ENCODE results near the gene SCAP.

The SCAP gene

DNA sequence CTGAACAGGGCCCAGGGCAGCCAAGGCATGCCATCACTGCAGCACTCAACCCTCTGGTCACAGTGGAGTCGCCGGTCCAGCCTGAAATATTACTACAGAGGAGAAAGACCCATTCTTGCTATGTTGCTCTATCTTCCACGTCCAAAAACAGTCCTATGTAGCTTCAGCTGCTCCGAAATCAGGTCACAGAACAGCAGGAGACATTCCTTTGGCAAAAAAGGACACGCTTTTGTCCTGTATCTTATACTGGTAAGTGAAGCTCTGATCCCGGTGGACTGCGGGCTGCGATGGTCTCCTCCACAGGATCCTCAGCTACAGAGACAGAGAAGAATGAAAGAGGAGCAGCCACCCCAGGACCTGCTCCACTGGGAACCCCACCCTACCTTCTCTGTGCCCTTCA lies 20.1 kb upstream of the SCAP start:
- TF ChIP-seq GATA2 (IDR thresholded peaks at IDR 0.05; ENCODE audit: low read depth, low read length) (no peak), GATA3 (IDR thresholded peaks at IDR 0.05; ENCODE audit: low read depth, low read length) (no peak)

DNA sequence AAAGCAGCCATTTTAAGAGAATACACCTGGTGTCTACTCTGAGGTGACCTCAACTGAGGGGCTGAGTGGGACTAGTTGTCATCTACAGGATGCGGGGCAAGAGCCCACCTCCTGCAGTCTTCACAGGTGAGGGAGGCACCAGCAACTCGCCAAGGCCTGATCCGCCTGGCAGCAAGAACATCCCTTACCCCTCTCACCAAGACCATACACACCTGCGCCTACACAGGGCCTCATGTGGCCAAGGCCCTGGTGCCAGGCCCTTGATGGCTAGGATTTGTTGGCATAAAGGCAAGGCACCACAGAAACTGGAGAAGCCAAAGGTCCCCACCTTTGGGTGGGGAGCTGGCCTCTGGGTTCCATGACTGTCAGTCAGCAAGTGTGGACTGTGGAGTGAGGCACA lies 19.4 kb upstream of the SCAP start:
- TF ChIP-seq GATA2 (IDR thresholded peaks at IDR 0.05; ENCODE audit: low read depth, low read length) (no peak), GATA3 (IDR thresholded peaks at IDR 0.05; ENCODE audit: low read depth, low read length) (no peak)

DNA sequence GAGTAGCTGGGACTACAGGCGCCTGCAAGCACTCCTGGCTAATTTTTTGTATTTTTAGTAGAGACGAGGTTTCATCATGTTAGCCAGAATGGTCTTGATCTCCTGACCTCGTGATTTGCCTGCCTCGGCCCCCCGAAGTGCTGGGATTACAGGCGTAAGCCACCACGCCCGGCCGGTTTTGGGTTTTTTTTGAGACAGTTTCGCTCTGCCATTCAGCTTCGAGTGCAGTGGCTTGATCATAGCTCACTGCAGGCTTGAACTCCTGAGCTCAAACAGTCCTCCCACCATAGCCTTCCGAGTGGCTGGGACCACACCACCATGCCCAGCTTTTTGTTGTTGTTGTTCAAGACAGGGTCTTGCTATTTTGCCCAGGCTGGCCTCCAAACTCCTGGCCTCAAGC lies 16.0 kb upstream of the SCAP start:
- TF ChIP-seq GATA3 (IDR thresholded peaks at IDR 0.05; ENCODE audit: low read depth, low read length) (no peak), GATA2 (IDR thresholded peaks at IDR 0.05; ENCODE audit: low read depth, low read length) (no peak)

DNA sequence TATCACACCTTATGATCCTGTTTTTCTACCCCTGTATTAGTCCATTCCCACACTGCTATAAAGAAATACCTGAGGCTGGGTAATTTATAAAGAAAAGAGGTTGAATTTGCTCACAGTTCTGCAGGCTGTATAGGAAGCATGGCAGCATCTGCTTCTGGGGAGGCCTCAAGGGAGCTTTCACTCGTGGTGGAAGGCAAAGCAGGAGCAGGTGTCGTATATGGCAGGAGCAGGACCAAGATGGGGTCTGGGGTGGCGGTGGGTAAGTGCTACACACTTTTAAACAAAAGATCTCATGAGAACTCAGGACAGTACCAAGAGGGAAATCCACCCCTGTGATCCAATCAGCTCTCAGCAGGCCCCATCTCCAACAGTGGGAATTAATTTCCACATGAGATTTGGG lies 15.4 kb upstream of the SCAP start:
- no peak for TF ChIP-seq GATA2 (IDR thresholded peaks at IDR 0.05; ENCODE audit: low read depth, low read length)
- TF ChIP-seq GATA3 (IDR thresholded peaks at IDR 0.05; ENCODE audit: low read depth, low read length): no peak

DNA sequence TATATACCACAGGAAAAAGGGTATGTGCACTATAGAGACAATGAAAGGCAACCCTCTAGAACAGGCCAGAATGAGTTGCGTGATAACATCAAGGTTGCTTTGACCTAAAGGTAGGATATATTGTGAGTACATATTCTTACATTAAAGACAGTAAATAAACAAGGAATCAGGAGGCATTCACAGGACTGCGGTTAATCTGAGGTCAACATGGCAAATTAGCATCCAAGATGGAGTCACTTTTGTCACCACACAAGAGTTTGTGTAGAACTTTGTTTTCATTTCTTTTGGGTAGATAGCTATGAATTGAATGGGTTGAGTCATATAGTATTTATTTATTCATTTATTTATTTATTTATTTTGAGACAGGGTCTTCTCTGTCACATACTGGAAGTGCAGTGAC lies 11.5 kb upstream of the SCAP start:
- TF ChIP-seq GATA2 (IDR thresholded peaks at IDR 0.05; ENCODE audit: low read depth, low read length): no peak

DNA sequence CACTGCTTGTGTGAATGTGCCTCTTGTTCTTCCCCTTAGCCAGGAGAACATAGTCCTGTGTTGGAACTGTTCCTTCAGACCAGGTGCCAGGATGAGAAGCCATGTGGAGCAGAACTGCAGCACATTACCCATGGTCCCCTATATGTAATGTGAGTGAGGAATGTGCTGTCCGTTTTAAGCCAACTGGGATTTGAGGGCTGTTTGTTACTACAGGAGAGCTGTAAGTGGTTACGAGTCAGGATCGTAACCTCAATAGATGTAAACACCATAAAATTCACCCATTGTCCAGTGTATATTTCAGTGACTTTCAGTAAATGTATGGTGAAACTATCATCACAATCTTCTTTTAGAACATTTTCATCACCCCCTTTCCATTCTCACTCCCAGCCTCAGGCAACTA lies 10.1 kb upstream of the SCAP start:
- no peak for TF ChIP-seq GATA2 (IDR thresholded peaks at IDR 0.05; ENCODE audit: low read depth, low read length)
- TF ChIP-seq GATA3 (IDR thresholded peaks at IDR 0.05; ENCODE audit: low read depth, low read length): no peak

DNA sequence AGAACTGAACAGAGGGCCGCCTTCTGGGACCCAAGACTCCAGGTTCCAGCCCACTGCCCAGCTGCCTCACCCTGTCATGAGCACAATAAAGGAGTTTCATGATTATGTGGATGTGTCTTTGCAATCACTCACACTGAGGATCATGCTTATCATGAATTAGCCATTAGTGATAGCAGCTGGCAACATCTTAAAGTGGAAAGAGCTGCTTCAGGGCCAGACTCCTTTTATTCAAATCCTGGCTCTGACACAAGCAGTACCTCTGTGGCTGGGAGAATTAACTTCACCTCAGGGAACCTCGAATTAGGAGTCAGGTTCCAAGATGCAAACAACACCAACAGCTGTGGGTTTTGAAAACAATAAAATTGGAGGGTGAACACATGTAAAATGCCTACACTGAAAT lies 6.6 kb upstream of the SCAP start:
- TF ChIP-seq GATA3 (IDR thresholded peaks at IDR 0.05; ENCODE audit: low read depth, low read length) (no peak), GATA2 (IDR thresholded peaks at IDR 0.05; ENCODE audit: low read depth, low read length) (no peak)

DNA sequence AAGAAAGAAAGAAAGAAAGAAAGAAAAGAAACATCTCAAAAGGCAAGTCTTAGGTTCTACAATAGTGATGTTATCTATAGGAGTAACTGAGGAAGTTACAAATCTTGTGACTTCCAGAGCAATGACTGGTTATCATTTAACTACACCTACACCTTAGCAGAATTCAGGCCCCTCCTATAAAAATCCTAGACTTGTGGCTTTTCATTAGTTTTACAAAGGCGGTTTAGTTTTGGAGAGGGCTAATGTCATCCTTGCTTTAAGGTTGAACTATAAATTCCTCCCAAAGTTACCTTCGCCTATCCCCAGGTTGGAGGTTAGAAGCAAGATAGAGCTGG lies 4.1 kb upstream of the SCAP start:
- TF ChIP-seq GATA2 (IDR thresholded peaks at IDR 0.05; ENCODE audit: low read depth, low read length) (no peak), GATA3 (IDR thresholded peaks at IDR 0.05; ENCODE audit: low read depth, low read length) (no peak)

DNA sequence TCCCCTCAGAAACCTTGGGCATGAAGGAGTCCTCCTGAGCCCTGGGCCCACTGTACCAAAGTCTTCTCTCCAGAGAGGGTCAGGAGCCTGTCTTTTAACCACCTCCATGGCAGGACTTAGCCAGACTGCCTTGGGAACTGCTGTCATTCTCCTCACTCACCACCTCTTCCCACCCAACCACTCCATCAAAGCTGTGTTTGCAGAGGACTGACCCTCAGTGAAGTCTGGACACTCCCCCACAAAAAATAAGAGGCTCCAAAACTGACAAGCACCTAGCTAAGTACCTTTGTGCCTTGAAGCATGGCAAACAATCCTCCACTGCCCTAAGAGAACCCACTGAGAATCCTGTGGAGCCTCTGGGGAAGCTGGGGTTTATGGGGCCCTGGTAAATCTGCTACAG lies 2.3 kb upstream of the SCAP start:
- TF ChIP-seq GATA3 (IDR thresholded peaks at IDR 0.05; ENCODE audit: low read depth, low read length) (no peak), GATA2 (IDR thresholded peaks at IDR 0.05; ENCODE audit: low read depth, low read length) (no peak)

DNA sequence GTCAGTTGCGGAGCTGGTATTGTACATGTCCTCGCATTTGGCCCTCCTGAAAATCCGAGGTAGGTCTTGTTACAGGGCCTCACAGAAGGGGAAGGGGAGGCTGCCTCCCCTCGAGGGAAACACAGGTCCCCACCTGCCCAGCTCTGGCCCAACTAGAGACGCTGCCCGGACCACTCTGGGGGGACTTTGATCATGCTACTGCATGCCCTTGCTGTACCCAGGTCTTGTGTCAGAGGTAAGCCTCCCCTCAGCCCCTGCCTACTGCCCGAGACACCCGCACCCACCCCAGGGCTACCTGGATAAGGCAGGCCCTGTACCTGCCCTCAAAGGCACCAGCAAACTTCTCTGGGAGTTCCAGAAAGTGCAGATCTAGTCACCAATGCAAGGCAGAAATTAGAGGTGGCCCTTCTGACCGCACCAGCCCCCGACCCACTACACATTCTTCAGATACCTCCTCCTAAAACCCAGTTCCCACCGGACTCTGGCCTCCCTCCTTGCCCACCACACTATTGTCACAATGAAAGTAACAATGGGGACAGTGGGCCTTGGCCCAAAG lies 981 bp upstream of the SCAP start:
- no peak for TF ChIP-seq GATA3 (IDR thresholded peaks at IDR 0.05; ENCODE audit: low read depth, low read length)
- no peak for TF ChIP-seq GATA2 (IDR thresholded peaks at IDR 0.05; ENCODE audit: low read depth, low read length)

DNA sequence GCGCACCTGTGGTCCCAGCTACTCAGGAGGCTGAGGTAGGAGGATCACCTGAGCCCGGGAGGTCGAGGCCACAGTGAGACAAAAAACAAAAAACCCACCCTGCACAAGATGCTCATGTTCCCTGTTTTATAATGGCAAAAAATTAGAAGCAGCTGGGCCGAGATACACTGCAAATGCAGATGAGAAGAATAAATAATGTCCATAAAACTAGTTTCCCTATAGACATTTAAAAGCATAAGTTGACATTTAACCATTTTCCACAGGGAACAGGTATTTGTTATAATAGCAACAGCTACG lies 537 bp upstream of the SCAP start:
- TF ChIP-seq GATA3 (IDR thresholded peaks at IDR 0.05; ENCODE audit: low read depth, low read length) (no peak), GATA2 (IDR thresholded peaks at IDR 0.05; ENCODE audit: low read depth, low read length) (no peak)

DNA sequence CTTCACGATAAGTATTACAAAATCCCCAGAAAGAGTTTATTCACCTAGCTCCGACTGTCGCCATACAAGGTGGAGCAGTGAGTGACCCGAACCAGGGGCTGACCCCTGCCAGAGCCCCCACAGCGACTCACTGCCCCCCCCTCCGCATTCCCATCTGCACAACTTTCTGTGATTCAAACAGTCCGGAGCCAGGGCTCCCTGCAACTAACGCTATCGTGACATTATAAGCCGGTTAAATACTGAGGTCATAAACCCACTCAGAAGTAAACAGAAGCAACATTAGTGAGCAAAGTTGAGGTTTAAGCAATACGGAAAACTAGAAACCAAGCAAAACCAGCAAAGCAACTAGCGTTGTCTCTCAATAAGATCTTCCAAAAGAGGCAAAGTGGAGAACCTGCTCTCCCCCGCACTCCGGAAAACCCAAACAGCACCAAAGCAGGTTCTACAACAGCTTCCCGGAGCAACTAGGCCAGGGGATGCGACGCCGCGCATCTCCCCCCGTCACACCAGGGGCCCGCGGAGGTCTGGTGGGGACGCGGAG lies 642 bp downstream of the SCAP start:
- TF ChIP-seq GATA2 (IDR thresholded peaks at IDR 0.05; ENCODE audit: low read depth, low read length) (no peak), GATA3 (IDR thresholded peaks at IDR 0.05; ENCODE audit: low read depth, low read length) (no peak)

DNA sequence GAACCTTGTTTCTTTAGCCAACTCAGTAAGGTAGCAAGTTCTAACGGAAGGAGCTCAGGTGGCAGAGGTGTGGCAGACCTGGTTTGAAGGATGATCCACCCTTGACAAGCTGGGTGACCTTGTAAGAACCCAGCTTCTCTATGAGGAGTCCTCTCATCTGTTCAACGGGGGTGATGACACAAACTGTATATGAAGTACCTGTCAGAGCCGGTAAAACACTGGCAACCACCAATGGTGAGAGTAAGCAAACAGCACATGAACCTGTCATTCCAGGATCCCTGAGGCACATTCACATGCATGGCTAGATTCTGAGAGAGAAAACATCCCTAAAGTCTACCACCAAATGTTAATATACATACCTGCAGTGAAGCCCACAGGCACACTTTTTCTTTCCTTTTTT lies 2.4 kb downstream of the SCAP start:
- no peak for TF ChIP-seq GATA2 (IDR thresholded peaks at IDR 0.05; ENCODE audit: low read depth, low read length)
- TF ChIP-seq GATA3 (IDR thresholded peaks at IDR 0.05; ENCODE audit: low read depth, low read length): no peak

DNA sequence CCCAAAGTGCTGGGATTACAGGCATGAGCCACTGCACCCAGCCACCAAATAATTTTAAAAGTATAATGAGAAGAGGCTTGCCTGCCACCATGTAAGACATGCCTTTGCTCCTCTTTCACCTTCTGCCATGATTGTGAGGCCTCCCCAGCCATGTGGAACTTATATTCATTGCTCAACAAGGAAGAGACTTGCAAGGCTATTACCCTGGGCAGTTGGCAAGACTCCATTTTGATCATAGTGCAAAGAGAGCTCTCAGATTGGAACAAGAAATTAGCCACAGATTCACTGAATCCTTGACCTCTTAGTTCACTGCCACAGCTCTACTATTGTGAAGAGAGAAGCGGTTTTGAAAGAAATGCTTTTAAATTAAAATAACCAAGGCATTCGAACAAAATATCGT lies 6.1 kb downstream of the SCAP start:
- TF ChIP-seq GATA3 (IDR thresholded peaks at IDR 0.05; ENCODE audit: low read depth, low read length) (no peak), GATA2 (IDR thresholded peaks at IDR 0.05; ENCODE audit: low read depth, low read length) (no peak)

DNA sequence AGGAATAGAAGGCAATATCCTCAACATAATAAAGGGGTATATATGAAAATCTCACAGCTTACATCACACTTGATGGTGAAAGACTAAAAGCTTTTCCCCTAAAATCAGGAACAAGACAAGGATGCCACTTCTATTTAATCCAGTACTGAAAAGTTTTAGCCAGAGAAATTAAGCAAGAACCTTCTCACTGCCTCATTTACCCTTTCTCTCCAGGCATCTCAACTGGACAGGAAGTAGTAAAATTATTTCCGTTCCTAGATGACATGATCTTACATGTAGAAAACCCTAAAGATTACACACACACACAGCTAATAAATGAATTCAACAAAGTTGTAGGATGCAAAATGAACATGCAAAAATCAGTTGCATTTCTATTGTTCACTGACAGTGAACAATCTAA lies 11.2 kb downstream of the SCAP start:
- TF ChIP-seq GATA3 (IDR thresholded peaks at IDR 0.05; ENCODE audit: low read depth, low read length) (no peak), GATA2 (IDR thresholded peaks at IDR 0.05; ENCODE audit: low read depth, low read length) (no peak)

DNA sequence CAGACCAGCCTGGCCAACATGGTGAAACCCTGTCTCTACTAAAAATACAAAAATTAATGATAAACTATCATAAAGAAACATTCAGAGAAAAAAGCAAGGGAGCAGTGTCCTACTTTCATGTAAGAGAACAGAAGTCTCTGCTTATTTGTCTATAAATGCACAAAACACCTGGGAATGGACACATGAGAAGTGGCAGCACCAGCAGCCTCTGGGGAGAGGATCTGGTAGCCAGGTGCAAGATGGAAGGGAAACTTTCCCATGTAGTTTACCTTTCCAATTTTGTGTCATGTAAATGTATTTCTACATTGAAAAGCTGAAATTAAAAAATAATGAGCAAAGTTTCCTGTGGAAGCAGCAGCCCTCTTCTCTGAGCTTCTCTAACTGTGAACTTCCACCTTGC lies 18.8 kb downstream of the SCAP start:
- TF ChIP-seq GATA3 (IDR thresholded peaks at IDR 0.05; ENCODE audit: low read depth, low read length) (no peak), GATA2 (IDR thresholded peaks at IDR 0.05; ENCODE audit: low read depth, low read length) (no peak)

Data from SH-SY5Y (cell line).